Renal cortex interstitium (tissue), 15 donors: ENCODE data around the gene MMEL1. TPM values are rescaled to one million over a fixed set of nuclear protein-coding genes. Genes with fewer than 3 reads are reported as not detected.
"Not testable (repeated sequence)": the region's sequence is repeated elsewhere in the genome, so short reads cannot be mapped to it uniquely, and the experiment has no call there.

ENCODE experiments used
- DNase-seq, 11 donors: peaks; one replicate each; pipeline ENCODE4 v3.0.0-alpha.2; 2013; ENCODE audit warnings: low read depth in 9 of 11, low spot score in 4 of 11; ENCODE audit errors: extremely low read depth in 1 of 11
- long read RNA-seq, 16 experiments: transcript quantifications; one replicate each; lab custom pipeline, GENCODE V29; 2026
- polyA plus RNA-seq, 3 donors: library from polyadenylated mRNA; unstranded; fragments of 120-200 nt; gene quantifications; one replicate each; pipeline ENCODE4 v1.2.1, GENCODE V29; 2013; ENCODE audit not compliant: insufficient read length in 3 of 3

Gene MMEL1
- 1 to 10 TPM; 1.9 to 2.9 (median 2.8) TPM for polyA plus RNA-seq
- long read RNA-seq, donor 1: 0 reads
- long read RNA-seq, donor 2, partial matches to known transcripts: 13 of 13 reads
- long read RNA-seq, donor 2, other reads (novel, unspliced or antisense): 0 of 13 reads
- long read RNA-seq, donor 3, partial matches to known transcripts: 0 of 6 reads
- long read RNA-seq, donor 3, other reads (novel, unspliced or antisense): 6 of 6 reads
- long read RNA-seq, donor 4, partial matches to known transcripts: 0 of 1 reads
- long read RNA-seq, donor 4, other reads (novel, unspliced or antisense): 0 of 1 reads
- long read RNA-seq, donor 5: 0 reads
- long read RNA-seq, donor 6, partial matches to known transcripts: 5 of 5 reads
- long read RNA-seq, donor 6, other reads (novel, unspliced or antisense): 0 of 5 reads
- long read RNA-seq, donor 7, partial matches to known transcripts: 10 of 10 reads
- long read RNA-seq, donor 7, other reads (novel, unspliced or antisense): 0 of 10 reads
- long read RNA-seq, donor 8: 0 reads
- long read RNA-seq, donor 9, partial matches to known transcripts: 0 of 6 reads
- long read RNA-seq, donor 9, other reads (novel, unspliced or antisense): 6 of 6 reads
- long read RNA-seq, donor 10: 0 reads
- long read RNA-seq, donor 11: 0 reads
- long read RNA-seq, donor 12: 0 reads
- long read RNA-seq, donor 13: 0 reads
- long read RNA-seq, donor 14: 0 reads
- long read RNA-seq, donor 15: 0 reads
- long read RNA-seq, donor 16, partial matches to known transcripts: 0 of 9 reads
- long read RNA-seq, donor 16, other reads (novel, unspliced or antisense): 9 of 9 reads

GRCh38 chr1:2632561-2633361 is at the start of gene MMEL1:
MMEL1 (minus strand) TSS chr1:2633016; CDS start chr1:2629484, 3,532 bp downstream.
- no peak for DNase-seq

GRCh38 chr1:2676726-2677125 is 43.9 kb upstream of the MMEL1 start:
- DNase-seq: not testable (repeated sequence)

GRCh38 chr1:2671656-2672055 is 38.8 kb upstream of the MMEL1 start:
- DNase-seq: not testable (repeated sequence)

- not testable (repeated sequence) for DNase-seq
Observed at GRCh38 chr1:2659806-2660205, 27.0 kb upstream of the MMEL1 start.

- DNase-seq: not testable (repeated sequence)
Observed at GRCh38 chr1:2657909-2658308, 25.1 kb upstream of the MMEL1 start.

- DNase-seq: not testable (repeated sequence)
Observed at GRCh38 chr1:2657124-2657523, 24.3 kb upstream of the MMEL1 start.

GRCh38 chr1:2655598-2656434 is 23.0 kb upstream of the MMEL1 start:
- not testable (repeated sequence) for DNase-seq

- not testable (repeated sequence) for DNase-seq
Observed at GRCh38 chr1:2654443-2654948, 21.7 kb upstream of the MMEL1 start.

GRCh38 chr1:2653741-2654442 is 21.1 kb upstream of the MMEL1 start:
- not testable (repeated sequence) for DNase-seq

- not testable (repeated sequence) for DNase-seq
Observed at GRCh38 chr1:2652926-2653571, 20.2 kb upstream of the MMEL1 start.

GRCh38 chr1:2652152-2652925 is 19.5 kb upstream of the MMEL1 start:
- not testable (repeated sequence) for DNase-seq

GRCh38 chr1:2650967-2651645 is 18.3 kb upstream of the MMEL1 start:
- DNase-seq: no peak

GRCh38 chr1:2646837-2647236 is 14.0 kb upstream of the MMEL1 start:
- no peak for DNase-seq

- no peak for DNase-seq
Observed at GRCh38 chr1:2645776-2646175, 13.0 kb upstream of the MMEL1 start.

- DNase-seq: no peak
Observed at GRCh38 chr1:2645143-2645542, 12.3 kb upstream of the MMEL1 start.

GRCh38 chr1:2644591-2645101 is 11.8 kb upstream of the MMEL1 start:
- DNase-seq: no peak
